Measurements from ENCODE around the gene AMBRA1.

AMBRA1 gene

GRCh38 chr11:46574656-46575055 is 19.2 kb downstream of the AMBRA1 start:
- no peak for DNase-seq

- no peak for DNase-seq
These were observed 22.9 kb downstream of the AMBRA1 start for GRCh38 chr11:46570790-46571398.

- DNase-seq: no peak
These were observed 28.5 kb downstream of the AMBRA1 start for GRCh38 chr11:46565232-46565840.

- no peak for DNase-seq
These were observed 29.4 kb downstream of the AMBRA1 start for GRCh38 chr11:46564459-46564858.

- DNase-seq: no peak
These were observed 31.3 kb downstream of the AMBRA1 start for GRCh38 chr11:46562527-46562926.

GRCh38 chr11:46560300-46560991 is 33.4 kb downstream of the AMBRA1 start:
- DNase-seq: peak; percentile 27

GRCh38 chr11:46559815-46560214 is 34.0 kb downstream of the AMBRA1 start:
- no peak for DNase-seq

- no peak for DNase-seq
These were observed 36.1 kb downstream of the AMBRA1 start for GRCh38 chr11:46557684-46558151.

GRCh38 chr11:46555267-46556054 is 38.4 kb downstream of the AMBRA1 start:
- no peak for DNase-seq

GRCh38 chr11:46554213-46555147 is 39.3 kb downstream of the AMBRA1 start:
- no peak for DNase-seq

GRCh38 chr11:46553814-46554212 is 40.0 kb downstream of the AMBRA1 start:
- DNase-seq: no peak

GRCh38 chr11:46551261-46551660 is 42.6 kb downstream of the AMBRA1 start:
- DNase-seq: no peak

GRCh38 chr11:46547579-46547978 is 46.2 kb downstream of the AMBRA1 start:
- no peak for DNase-seq

- DNase-seq: no peak
These were observed 50.3 kb downstream of the AMBRA1 start for GRCh38 chr11:46543564-46543963.

- no peak for DNase-seq
These were observed 52.0 kb downstream of the AMBRA1 start for GRCh38 chr11:46541593-46542371.

GRCh38 chr11:46540807-46541206 is 53.0 kb downstream of the AMBRA1 start:
- DNase-seq: no peak

GRCh38 chr11:46537537-46538295 is 56.1 kb downstream of the AMBRA1 start:
- DNase-seq: peak; percentile 67

- no peak for DNase-seq
These were observed 56.7 kb downstream of the AMBRA1 start for GRCh38 chr11:46537121-46537520.

- no peak for DNase-seq
These were observed 58.1 kb downstream of the AMBRA1 start for GRCh38 chr11:46535688-46536087.

GRCh38 chr11:46534711-46535110 is 59.1 kb downstream of the AMBRA1 start:
- no peak for DNase-seq

Data from stimulated activated CD4-positive, alpha-beta T cell treated with anti-CD3 and anti-CD28 coated beads, Interleukin-15, amount 100 ng/mL, for 24 hours (primary cell).